ENCODE data around the gene ENTPD2. TPM values are rescaled to one million over a fixed set of nuclear protein-coding genes. Genes with fewer than 3 reads are reported as not detected.

ENTPD2 gene
- total RNA-seq, 1 experiment from 2014 or later, result 32.5 TPM

DNA sequence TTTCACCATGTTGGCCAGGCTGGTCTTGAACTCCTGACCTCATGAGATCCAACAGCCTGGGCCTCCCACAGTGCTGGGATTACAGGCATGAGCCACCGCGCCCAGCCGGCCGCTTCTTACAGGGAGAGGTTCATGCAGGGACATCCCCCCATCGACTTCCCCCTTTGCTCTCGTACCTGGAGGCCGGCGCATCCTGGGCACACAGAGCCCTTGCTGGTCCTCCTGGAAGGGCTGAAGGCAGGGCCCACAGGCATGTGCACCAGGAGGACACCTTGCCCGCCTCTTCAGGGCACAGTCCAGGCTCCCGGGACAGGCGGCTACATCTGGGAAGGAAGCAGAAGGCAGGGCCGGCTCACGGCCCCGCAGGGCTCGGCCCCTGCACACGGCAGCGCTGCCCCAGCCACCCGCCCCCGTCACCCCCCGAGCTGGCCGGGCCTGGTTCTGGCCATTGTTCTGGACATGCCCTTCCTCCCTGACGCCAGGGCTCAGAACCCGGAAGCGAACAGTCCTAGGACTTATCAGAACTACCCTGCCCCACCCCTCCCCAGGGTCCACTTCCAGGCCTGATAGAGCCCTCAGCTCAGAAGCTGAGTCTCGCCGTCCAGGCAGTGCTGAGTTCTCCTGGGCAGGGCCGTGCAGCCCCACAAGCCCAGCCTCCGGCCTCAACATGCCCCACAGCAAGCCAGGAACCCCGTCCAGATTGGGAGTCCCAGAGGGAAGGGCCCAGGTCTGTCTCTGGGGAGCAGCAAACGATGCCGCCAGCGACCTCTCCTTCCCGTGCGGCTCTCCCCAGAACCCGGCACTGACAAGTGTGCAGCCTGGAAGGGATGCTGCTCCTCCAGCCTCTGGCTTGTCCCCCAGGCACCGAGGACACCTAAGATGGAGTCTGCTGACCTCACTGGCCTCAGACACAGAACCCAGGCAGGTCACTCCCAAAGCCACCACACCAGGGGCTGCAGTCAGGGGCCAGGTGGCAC, 10.8 kb downstream of the ENTPD2 start:
- ChIA-PET CTCF (no interaction called here), RAD21 (ENCODE audit: low non-redundant PET in 1 of 2, low total read pairs in 2 of 2, uncharacterized antibody in 2 of 2, unreplicated experiment in 2 of 2) (no interaction called here), POLR2A (no interaction called here)
- H3K4me2 ChIP-seq (ENCODE audit: low read length), result 0 out of 2 replicates have a peak overlapping the region, but pooled peaks have one; percentile 97
- no TSS peak for BruUV-seq (replicated peaks)
- DNase-seq (ENCODE audit: low read depth, low spot score), result no peak
- TF ChIP-seq, protein P1, sequence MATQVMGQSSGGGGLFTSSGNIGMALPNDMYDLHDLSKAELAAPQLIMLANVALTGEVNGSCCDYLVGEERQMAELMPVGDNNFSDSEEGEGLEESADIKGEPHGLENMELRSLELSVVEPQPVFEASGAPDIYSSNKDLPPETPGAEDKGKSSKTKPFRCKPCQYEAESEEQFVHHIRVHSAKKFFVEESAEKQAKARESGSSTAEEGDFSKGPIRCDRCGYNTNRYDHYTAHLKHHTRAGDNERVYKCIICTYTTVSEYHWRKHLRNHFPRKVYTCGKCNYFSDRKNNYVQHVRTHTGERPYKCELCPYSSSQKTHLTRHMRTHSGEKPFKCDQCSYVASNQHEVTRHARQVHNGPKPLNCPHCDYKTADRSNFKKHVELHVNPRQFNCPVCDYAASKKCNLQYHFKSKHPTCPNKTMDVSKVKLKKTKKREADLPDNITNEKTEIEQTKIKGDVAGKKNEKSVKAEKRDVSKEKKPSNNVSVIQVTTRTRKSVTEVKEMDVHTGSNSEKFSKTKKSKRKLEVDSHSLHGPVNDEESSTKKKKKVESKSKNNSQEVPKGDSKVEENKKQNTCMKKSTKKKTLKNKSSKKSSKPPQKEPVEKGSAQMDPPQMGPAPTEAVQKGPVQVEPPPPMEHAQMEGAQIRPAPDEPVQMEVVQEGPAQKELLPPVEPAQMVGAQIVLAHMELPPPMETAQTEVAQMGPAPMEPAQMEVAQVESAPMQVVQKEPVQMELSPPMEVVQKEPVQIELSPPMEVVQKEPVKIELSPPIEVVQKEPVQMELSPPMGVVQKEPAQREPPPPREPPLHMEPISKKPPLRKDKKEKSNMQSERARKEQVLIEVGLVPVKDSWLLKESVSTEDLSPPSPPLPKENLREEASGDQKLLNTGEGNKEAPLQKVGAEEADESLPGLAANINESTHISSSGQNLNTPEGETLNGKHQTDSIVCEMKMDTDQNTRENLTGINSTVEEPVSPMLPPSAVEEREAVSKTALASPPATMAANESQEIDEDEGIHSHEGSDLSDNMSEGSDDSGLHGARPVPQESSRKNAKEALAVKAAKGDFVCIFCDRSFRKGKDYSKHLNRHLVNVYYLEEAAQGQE (IDR thresholded peaks at IDR 0.05; ENCODE audit: low read depth), result no peak
- TF ChIP-seq POLR2AphosphoS5 (IDR thresholded peaks at IDR 0.05; ENCODE audit: low read depth, low read length) (no peak), SP1 (IDR thresholded peaks at IDR 0.05; ENCODE audit: low read depth) (no peak), SIN3A (IDR thresholded peaks at IDR 0.05; ENCODE audit: low read depth) (no peak), ZNF274 (IDR thresholded peaks at IDR 0.05; ENCODE audit: low read depth, low read length) (no peak), EGR1 (IDR thresholded peaks at IDR 0.05; ENCODE audit: low read depth) (no peak), EZH2 (IDR thresholded peaks at IDR 0.05) (no peak), YY1 (IDR thresholded peaks at IDR 0.05; ENCODE audit: extremely low read depth, insufficient replicate concordance, low read depth, low read length) (no peak), TCF7L2 (IDR thresholded peaks at IDR 0.05; ENCODE audit: borderline replicate concordance, extremely low read depth, insufficient read depth, insufficient read length) (no peak), CEBPB (IDR thresholded peaks at IDR 0.05; ENCODE audit: low read depth) (no peak), ZFX (IDR thresholded peaks at IDR 0.05) (no peak), SRF (IDR thresholded peaks at IDR 0.05; ENCODE audit: low read depth) (no peak), ELF1 (IDR thresholded peaks at IDR 0.05; ENCODE audit: borderline replicate concordance, low read depth) (no peak), EZH2phosphoT487 (IDR thresholded peaks at IDR 0.05; ENCODE audit: borderline replicate concordance) (no peak)
- TF ChIP-seq, protein P2, sequence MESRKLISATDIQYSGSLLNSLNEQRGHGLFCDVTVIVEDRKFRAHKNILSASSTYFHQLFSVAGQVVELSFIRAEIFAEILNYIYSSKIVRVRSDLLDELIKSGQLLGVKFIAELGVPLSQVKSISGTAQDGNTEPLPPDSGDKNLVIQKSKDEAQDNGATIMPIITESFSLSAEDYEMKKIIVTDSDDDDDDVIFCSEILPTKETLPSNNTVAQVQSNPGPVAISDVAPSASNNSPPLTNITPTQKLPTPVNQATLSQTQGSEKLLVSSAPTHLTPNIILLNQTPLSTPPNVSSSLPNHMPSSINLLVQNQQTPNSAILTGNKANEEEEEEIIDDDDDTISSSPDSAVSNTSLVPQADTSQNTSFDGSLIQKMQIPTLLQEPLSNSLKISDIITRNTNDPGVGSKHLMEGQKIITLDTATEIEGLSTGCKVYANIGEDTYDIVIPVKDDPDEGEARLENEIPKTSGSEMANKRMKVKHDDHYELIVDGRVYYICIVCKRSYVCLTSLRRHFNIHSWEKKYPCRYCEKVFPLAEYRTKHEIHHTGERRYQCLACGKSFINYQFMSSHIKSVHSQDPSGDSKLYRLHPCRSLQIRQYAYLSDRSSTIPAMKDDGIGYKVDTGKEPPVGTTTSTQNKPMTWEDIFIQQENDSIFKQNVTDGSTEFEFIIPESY (IDR thresholded peaks at IDR 0.05; ENCODE audit: extremely low read depth, insufficient replicate concordance, low read length), result no peak
- TF ChIP-seq, protein P3, sequence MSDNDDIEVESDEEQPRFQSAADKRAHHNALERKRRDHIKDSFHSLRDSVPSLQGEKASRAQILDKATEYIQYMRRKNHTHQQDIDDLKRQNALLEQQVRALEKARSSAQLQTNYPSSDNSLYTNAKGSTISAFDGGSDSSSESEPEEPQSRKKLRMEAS (IDR thresholded peaks at IDR 0.05), result no peak
- TF ChIP-seq, protein P4, sequence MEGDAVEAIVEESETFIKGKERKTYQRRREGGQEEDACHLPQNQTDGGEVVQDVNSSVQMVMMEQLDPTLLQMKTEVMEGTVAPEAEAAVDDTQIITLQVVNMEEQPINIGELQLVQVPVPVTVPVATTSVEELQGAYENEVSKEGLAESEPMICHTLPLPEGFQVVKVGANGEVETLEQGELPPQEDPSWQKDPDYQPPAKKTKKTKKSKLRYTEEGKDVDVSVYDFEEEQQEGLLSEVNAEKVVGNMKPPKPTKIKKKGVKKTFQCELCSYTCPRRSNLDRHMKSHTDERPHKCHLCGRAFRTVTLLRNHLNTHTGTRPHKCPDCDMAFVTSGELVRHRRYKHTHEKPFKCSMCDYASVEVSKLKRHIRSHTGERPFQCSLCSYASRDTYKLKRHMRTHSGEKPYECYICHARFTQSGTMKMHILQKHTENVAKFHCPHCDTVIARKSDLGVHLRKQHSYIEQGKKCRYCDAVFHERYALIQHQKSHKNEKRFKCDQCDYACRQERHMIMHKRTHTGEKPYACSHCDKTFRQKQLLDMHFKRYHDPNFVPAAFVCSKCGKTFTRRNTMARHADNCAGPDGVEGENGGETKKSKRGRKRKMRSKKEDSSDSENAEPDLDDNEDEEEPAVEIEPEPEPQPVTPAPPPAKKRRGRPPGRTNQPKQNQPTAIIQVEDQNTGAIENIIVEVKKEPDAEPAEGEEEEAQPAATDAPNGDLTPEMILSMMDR (IDR thresholded peaks at IDR 0.05 in 2 of 3, conservative IDR thresholded peaks at IDR 0.05 in 1 of 3; ENCODE audit: borderline replicate concordance in 1 of 3, insufficient read depth in 1 of 3, low read depth in 2 of 3, low read length in 2 of 3), result no peak
- H3K4me3 ChIP-seq (replicated peaks in 1 of 2; ENCODE audit: low read depth in 1 of 2, low read length in 2 of 2), result no peak overlapping the region
- intact Hi-C loops (cut with micrococcal nuclease), result no loop called here
- no peak for ATAC-seq
- H3K9me2 ChIP-seq (ENCODE audit: insufficient read depth), result no peaks in the 10 kb centered on the region
- H3K79me2 ChIP-seq (ENCODE audit: insufficient read depth, low read length), result peaks cover 24% of the 10 kb centered on the region; the same call in 1 of the 2 replicates
- H3K4me1 ChIP-seq (ENCODE audit: control insufficient read depth in 1 of 2, insufficient read depth in 2 of 2, low read length in 2 of 2), result peaks cover 12 to 26% of the 10 kb centered on the region in 2 experiments
- no peaks in the 10 kb centered on the region for H3K9me3 ChIP-seq (ENCODE audit: control insufficient read depth in 1 of 2, insufficient read depth in 1 of 2, low read depth in 1 of 2, low read length in 2 of 2)
- H4K20me1 ChIP-seq (ENCODE audit: insufficient read depth), result no peaks in the 10 kb centered on the region
- no peaks in the 10 kb centered on the region for H3K27me3 ChIP-seq (ENCODE audit: insufficient read depth, low read length)
- H3K36me3 ChIP-seq (ENCODE audit: control insufficient read depth in 1 of 2, insufficient read depth in 2 of 2, low read length in 2 of 2), result peaks cover 3 to 7% of the 10 kb centered on the region in 2 experiments; a peak in 2 of 4 replicates
- peak overlapping the region; percentile 77; the same call in 1 of the 2 replicates for H3K27ac ChIP-seq (ENCODE audit: low read depth, low read length)
- H3K9ac ChIP-seq (ENCODE audit: low read length), result no peak overlapping the region
- H2AFZ ChIP-seq (ENCODE audit: low read depth, low read length, poor library complexity, severe bottlenecking), result no peak overlapping the region

Data from HCT116 (cell line).